ENCODE measurements around the gene PDGFRB.

DNA sequence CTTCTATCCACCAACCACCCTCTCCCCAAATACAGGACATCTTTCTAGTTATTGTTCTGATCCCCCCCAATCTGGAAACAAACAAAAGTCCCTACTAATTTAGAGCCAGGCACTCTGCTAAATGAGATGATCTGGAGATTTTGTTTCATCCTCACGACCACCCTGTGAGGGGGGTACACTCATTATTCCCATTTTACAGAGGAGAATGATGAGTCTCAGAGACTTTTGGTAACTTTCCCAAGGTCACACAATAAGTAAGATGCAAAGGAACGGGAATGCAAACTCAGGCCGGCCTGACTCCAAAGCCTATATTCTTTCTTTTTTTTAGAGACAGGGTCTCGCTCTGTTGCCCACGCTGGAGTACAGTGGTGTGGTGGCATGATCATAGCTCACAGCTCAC, 9.4 kb downstream of the PDGFRB start:
- no peak for TF ChIP-seq POLR2AphosphoS5 (IDR thresholded peaks at IDR 0.05; ENCODE audit: borderline replicate concordance, low read depth, low read length)
- no peak for TF ChIP-seq EZH2 (IDR thresholded peaks at IDR 0.05)
- no peak for TF ChIP-seq FOXP2 (optimal IDR thresholded peaks at IDR 0.05; ENCODE audit: control extremely low read depth, extremely low read length, insufficient read depth)
